GM19468 (cell line): Measurements from ENCODE around the gene LTA.

ENCODE experiments used
- ATAC-seq: cut with Tn5 transposase; IDR thresholded peaks from one replicate; pipeline ENCODE4 v1.9.1; 2021; ENCODE audit warnings: mild to moderate bottlenecking, moderate library complexity, moderate number of reproducible peaks; ENCODE audit not compliant: unreplicated experiment; ENCODE audit errors: extremely low read depth

LTA gene, protein sequence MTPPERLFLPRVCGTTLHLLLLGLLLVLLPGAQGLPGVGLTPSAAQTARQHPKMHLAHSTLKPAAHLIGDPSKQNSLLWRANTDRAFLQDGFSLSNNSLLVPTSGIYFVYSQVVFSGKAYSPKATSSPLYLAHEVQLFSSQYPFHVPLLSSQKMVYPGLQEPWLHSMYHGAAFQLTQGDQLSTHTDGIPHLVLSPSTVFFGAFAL

GRCh38 chr6:31572041-31572911 is at the start of gene LTA:
LTA (plus strand) TSS chr6:31572289; CDS start chr6:31572743, 454 bp downstream.
- ATAC-seq, result no peak

DNA sequence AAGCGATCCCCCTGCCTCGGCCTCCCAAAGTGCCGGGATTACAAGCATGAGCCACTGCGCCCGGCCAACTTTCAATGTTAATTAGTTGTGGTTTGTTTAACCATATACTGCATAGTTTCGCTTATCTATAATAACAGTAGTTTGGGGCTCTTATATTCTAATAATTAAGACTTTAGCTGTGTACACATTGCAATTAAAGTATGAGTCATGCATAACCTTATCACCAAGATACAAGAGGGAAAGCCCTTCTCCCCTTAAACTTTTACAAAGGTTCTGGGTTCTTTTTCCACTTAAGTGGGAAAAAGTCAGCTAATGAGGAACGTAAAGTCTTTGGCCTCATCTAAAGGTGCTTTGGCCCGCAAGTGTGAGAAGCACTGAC is 46.5 kb upstream of the LTA start:
- ATAC-seq, result no peak

DNA sequence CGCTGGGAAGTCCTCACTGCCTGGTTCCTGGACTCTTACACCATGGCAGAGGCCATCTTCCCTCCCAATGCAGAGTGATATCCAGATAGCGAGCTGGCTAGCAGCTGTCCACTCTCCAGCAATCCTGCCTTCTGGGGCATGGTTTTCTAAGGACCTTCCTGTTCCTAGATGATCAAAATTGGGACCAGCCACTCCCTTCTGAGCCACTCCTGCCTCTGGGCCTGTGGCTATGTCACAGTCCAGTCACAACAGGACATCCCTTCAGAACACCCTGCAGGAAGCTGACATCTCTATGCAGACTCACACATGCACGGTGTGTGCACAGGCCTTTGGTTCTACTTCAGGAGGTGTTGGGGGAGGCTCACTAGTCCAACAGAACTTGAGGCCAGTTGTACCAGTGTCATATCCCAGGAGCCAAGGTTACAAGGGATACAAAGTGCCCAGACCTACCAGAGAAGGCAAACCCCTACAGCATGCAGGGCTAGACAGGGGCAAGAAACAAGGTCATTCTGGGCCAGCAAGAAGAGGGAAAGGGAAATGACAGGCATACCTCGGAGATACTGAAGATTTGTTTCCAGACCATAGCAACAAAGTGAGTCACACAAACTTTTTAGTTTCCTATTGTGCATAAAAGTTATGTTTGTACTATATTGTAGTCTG is 46.0 kb upstream of the LTA start:
- no peak for ATAC-seq

- ATAC-seq, result no peak
Measured at GRCh38 chr6:31528307-31528777, 43.7 kb upstream of the LTA start.

GRCh38 chr6:31528821-31529328 is 43.2 kb upstream of the LTA start, which contains the start of gene MCCD1:
MCCD1 (plus strand) TSS chr6:31528962; CDS start chr6:31529015, 53 bp downstream.
- ATAC-seq, result no peak

DNA sequence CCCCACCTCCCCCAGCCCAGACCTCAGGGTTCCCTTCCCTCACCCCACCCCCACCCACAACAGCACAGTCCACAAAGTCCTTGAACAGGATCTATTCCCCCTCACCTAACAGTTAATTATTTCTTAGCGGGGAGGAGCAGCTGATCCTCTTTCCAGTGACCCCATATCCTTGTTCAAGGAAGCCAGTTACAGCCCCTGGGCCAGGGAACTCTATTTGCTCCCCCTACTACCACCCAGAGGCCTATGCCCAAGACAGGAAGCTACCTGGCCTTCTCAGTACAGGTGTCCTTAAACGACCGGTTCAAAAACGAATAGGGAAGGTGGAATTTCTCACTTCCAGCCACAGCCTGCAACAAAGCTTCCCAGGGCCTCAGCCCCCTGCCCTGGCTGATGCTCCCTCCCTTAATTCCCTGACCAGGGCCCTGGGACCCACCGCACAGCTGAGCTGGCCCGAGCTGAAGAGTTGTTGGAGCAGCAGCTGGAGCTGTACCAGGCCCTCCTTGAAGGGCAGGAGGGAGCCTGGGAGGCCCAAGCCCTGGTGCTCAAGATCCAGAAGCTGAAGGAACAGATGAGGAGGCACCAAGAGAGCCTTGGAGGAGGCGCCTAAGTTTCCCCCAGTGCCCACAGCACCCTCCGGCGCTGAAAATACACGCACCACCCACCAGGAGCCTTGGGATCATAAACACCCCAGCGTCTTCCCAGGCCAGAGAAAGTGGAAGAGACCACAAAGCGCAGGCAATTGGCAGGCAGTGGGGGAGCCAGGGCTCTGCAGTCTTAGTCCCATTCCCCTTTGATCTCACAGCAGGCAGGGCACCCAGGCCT is 42.5 kb upstream of the LTA start:
- no peak for ATAC-seq

- no peak for ATAC-seq
Measured at GRCh38 chr6:31530659-31531058, 41.4 kb upstream of the LTA start.

- no peak for ATAC-seq
Measured at GRCh38 chr6:31531162-31531561, 40.9 kb upstream of the LTA start.

DNA sequence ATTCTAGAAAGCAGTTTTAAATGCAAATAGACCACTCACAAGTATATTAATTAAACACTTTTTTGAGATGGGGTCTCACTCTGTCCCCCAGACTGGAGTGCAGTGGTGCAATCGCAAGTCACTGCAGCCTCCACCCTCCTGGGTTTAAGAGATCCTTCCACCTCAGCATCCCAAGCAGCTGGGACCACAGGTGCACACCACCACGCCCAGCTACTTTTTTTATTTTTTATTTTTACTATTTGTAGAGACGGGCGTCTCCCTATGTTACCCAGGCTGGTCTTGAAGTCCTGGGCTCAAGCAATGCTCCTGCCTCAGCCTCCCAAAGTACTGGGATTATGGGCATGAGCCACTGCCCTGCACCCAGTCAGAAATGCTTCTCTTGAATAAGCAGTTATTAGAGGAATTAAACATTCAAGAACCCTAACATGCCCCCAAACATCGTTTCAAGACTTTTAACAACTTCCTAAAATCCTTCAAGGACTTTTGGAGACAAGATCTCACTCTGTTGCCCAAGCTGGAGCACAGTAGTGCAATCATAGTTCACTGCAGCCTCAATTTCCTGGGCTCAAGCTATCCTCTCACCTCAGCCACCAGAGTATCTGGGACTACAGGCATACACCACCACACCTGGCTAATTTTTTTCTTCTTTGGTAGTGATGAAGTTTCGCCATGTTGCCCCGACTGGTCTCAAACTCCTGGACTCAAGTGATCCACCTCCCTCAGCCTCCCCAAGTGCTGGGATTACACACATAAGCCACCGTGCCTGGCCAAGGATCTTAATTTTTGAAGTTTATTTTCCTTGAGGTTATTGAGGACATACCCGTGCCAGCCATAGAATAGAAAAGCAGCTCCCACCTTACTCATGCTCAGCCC is 40.1 kb upstream of the LTA start:
- ATAC-seq, result no peak

GRCh38 chr6:31532644-31533454 is 39.2 kb upstream of the LTA start:
- no peak for ATAC-seq

GRCh38 chr6:31533455-31533841 is 38.6 kb upstream of the LTA start:
- no peak for ATAC-seq

- no peak for ATAC-seq
Measured at GRCh38 chr6:31534011-31534410, 38.1 kb upstream of the LTA start.

DNA sequence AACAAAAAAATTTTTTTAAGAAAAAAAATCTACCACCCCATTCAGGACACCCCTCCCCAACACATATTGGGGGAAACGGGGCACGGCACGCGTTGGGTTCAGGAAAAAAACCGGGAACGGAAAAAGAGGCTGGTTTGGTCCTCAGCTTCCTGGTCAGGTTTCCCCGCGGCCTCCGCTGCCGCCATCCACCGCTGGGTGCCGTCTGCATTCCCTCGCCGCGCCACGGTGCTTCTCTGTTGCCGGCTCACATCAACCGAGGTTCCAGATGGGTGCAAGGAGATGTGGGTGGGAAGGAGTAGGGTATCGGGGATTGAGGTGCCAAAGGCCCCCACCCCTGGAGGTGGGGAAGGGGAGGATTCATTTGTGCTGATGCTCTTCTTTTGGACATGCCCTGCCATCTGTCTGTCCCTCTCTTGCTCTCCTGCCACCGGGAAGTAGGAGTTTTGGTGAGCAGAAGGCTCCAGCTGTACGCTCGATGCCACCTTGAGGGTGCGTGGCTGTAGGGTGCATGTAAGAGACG is 37.5 kb upstream of the LTA start:
- no peak for ATAC-seq

- no peak for ATAC-seq
Measured at GRCh38 chr6:31535538-31536324, 36.4 kb upstream of the LTA start.

DNA sequence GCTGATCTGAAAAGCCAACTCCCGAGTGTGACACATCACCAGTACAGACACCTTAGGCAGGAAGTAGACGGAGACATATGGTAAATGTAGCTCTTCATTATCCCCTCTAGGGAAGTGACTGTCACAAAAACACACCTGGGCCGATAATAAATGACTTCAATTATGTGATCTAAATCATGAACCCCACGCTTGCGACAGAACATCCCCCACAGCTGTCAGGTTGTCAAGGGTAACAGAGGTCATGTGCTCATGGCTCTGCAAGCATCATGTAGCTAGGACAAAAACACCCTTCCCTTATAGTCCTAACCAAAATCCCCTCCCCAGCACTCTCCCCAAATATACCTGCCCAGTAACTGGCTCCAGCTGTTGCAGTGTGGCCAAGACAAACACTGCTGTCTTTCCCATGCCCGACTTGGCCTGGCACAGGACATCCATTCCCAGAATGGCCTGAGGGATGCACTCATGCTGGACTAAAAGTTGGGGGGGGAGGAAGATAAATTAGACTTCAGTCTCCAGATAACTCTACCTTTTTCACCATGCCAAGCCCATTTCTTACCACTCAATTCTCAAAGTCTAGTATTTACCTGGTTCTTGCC is 33.2 kb upstream of the LTA start:
- ATAC-seq, result no peak

DNA sequence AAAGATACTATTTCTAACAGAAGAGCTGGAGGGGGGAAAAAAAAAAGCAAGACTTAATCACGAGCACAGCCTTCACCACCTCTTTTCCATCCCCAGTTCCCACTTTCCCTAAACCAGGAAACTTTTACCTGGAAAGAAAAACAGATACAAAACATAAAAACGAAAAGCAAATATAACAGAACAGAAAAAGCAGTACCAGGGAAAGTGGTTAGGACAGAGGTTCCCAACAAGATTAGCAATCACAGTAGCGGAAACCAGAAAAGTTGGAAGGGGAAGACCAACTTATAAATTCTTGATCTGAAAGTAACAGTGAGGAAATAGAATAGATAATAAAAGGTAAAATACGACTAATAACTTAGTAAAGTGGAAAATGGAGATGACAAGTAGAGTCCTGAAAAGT is 31.4 kb upstream of the LTA start:
- no peak for ATAC-seq
